HG02571 (cell line): Measurements from ENCODE around the gene C1orf216.
"Not testable (repeated sequence)": the region's sequence is repeated elsewhere in the genome, so short reads cannot be mapped to it uniquely, and the experiment has no call there.

Source experiments
- ATAC-seq: cut with Tn5 transposase; IDR thresholded peaks from one replicate; pipeline ENCODE4 v1.9.1; 2021; ENCODE audit warnings: mild to moderate bottlenecking, moderate library complexity; ENCODE audit not compliant: unreplicated experiment

The C1orf216 gene

GRCh38 chr1:35718492-35719336 lies at the start of gene C1orf216:
Gene C1orf216, minus strand, starts transcription at chr1:35718884. Its CDS starts 2,563 bp downstream, at chr1:35716321.
- ATAC-seq: peak; percentile 45

- ATAC-seq: no peak
Observed at GRCh38 chr1:35764283-35764682, 45.6 kb upstream of the C1orf216 start.

- no peak for ATAC-seq
Observed at GRCh38 chr1:35763201-35763600, 44.5 kb upstream of the C1orf216 start.

- no peak for ATAC-seq
Observed at GRCh38 chr1:35762141-35762540, 43.5 kb upstream of the C1orf216 start.

GRCh38 chr1:35756064-35756463 lies 37.4 kb upstream of the C1orf216 start:
- ATAC-seq: no peak

GRCh38 chr1:35753626-35754260 lies 35.1 kb upstream of the C1orf216 start:
- no peak for ATAC-seq

GRCh38 chr1:35748326-35748725 lies 29.6 kb upstream of the C1orf216 start:
- no peak for ATAC-seq

- no peak for ATAC-seq
Observed at GRCh38 chr1:35745124-35745730, 26.5 kb upstream of the C1orf216 start.

GRCh38 chr1:35737120-35737519 lies 18.4 kb upstream of the C1orf216 start:
- ATAC-seq: no peak

GRCh38 chr1:35727434-35728040 lies 8.9 kb upstream of the C1orf216 start:
- ATAC-seq: no peak

GRCh38 chr1:35726450-35727433 lies 8.1 kb upstream of the C1orf216 start:
- no peak for ATAC-seq

- ATAC-seq: no peak
Observed at GRCh38 chr1:35725596-35725995, 6.9 kb upstream of the C1orf216 start.

- no peak for ATAC-seq
Observed at GRCh38 chr1:35717911-35718476, 690 bp downstream of the C1orf216 start.

GRCh38 chr1:35715568-35716002 lies 3.1 kb downstream of the C1orf216 start:
- peak; percentile 46 for ATAC-seq

- ATAC-seq: no peak
Observed at GRCh38 chr1:35714921-35715567, 3.6 kb downstream of the C1orf216 start.

GRCh38 chr1:35711098-35711497 lies 7.6 kb downstream of the C1orf216 start:
- not testable (repeated sequence) for ATAC-seq

GRCh38 chr1:35708952-35709351 lies 9.7 kb downstream of the C1orf216 start:
- ATAC-seq: no peak

GRCh38 chr1:35708441-35708921 lies 10.2 kb downstream of the C1orf216 start:
- ATAC-seq: no peak
